ENCODE measurements around the gene SLC47A2. TPM values are rescaled to one million over a fixed set of nuclear protein-coding genes. Genes with fewer than 3 reads are reported as not detected.

The SLC47A2 gene
- total and polyA plus RNA-seq, 9 of the 15 experiments (the other 6 are each of a cell fraction or from before 2014, with no cell fraction given) = not detected

DNA sequence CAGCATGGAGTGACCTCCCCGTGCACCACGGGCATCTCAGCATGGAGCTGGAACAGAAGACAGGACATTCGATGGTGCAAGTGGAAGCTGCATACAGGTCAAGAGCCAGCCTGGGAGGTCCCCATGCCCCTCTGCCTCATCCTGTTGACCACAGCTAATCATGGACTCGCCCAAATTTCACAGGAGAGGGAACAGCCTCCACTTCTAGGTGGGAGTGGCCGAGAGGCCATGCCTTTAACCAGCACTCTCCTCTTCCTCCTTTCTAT lies 3.8 kb upstream of the SLC47A2 start (continued):
- TF ChIP-seq, protein P1, sequence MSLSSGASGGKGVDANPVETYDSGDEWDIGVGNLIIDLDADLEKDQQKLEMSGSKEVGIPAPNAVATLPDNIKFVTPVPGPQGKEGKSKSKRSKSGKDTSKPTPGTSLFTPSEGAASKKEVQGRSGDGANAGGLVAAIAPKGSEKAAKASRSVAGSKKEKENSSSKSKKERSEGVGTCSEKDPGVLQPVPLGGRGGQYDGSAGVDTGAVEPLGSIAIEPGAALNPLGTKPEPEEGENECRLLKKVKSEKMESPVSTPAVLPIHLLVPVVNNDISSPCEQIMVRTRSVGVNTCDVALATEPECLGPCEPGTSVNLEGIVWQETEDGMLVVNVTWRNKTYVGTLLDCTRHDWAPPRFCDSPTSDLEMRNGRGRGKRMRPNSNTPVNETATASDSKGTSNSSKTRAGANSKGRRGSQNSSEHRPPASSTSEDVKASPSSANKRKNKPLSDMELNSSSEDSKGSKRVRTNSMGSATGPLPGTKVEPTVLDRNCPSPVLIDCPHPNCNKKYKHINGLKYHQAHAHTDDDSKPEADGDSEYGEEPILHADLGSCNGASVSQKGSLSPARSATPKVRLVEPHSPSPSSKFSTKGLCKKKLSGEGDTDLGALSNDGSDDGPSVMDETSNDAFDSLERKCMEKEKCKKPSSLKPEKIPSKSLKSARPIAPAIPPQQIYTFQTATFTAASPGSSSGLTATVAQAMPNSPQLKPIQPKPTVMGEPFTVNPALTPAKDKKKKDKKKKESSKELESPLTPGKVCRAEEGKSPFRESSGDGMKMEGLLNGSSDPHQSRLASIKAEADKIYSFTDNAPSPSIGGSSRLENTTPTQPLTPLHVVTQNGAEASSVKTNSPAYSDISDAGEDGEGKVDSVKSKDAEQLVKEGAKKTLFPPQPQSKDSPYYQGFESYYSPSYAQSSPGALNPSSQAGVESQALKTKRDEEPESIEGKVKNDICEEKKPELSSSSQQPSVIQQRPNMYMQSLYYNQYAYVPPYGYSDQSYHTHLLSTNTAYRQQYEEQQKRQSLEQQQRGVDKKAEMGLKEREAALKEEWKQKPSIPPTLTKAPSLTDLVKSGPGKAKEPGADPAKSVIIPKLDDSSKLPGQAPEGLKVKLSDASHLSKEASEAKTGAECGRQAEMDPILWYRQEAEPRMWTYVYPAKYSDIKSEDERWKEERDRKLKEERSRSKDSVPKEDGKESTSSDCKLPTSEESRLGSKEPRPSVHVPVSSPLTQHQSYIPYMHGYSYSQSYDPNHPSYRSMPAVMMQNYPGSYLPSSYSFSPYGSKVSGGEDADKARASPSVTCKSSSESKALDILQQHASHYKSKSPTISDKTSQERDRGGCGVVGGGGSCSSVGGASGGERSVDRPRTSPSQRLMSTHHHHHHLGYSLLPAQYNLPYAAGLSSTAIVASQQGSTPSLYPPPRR (CRISPR knock-in tag; IDR thresholded peaks at IDR 0.05; ENCODE audit: borderline replicate concordance) = no peak
- TF ChIP-seq ZNF507 (tag; conservative IDR thresholded peaks at IDR 0.05) (no peak), ATF3 (IDR thresholded peaks at IDR 0.05) (no peak), ATF3 (CRISPR knock-in tag; conservative IDR thresholded peaks at IDR 0.05) (no peak), SP2 (IDR thresholded peaks at IDR 0.05; ENCODE audit: extremely low read depth, low read depth, low read length, poor library complexity, severe bottlenecking) (no peak), BRCA1 (IDR thresholded peaks at IDR 0.05) (no peak), BRCA1 (CRISPR knock-in tag; IDR thresholded peaks at IDR 0.05) (no peak), COPS2 (conservative IDR thresholded peaks at IDR 0.05) (no peak), NFATC3 (IDR thresholded peaks at IDR 0.05) (no peak), SIX5 (IDR thresholded peaks at IDR 0.05; ENCODE audit: borderline replicate concordance in 1 of 2, insufficient read depth in 1 of 2, low read depth in 1 of 2, low read length in 2 of 2) (no peak), ETV6 (IDR thresholded peaks at IDR 0.05; ENCODE audit: borderline replicate concordance in 1 of 2, low read depth in 2 of 2, low read length in 1 of 2) (no peak), ETV6 (CRISPR knock-in tag; IDR thresholded peaks at IDR 0.05; ENCODE audit: borderline replicate concordance) (no peak), ZKSCAN8 (CRISPR knock-in tag; IDR thresholded peaks at IDR 0.05) (no peak)
- TF ChIP-seq, protein P2, sequence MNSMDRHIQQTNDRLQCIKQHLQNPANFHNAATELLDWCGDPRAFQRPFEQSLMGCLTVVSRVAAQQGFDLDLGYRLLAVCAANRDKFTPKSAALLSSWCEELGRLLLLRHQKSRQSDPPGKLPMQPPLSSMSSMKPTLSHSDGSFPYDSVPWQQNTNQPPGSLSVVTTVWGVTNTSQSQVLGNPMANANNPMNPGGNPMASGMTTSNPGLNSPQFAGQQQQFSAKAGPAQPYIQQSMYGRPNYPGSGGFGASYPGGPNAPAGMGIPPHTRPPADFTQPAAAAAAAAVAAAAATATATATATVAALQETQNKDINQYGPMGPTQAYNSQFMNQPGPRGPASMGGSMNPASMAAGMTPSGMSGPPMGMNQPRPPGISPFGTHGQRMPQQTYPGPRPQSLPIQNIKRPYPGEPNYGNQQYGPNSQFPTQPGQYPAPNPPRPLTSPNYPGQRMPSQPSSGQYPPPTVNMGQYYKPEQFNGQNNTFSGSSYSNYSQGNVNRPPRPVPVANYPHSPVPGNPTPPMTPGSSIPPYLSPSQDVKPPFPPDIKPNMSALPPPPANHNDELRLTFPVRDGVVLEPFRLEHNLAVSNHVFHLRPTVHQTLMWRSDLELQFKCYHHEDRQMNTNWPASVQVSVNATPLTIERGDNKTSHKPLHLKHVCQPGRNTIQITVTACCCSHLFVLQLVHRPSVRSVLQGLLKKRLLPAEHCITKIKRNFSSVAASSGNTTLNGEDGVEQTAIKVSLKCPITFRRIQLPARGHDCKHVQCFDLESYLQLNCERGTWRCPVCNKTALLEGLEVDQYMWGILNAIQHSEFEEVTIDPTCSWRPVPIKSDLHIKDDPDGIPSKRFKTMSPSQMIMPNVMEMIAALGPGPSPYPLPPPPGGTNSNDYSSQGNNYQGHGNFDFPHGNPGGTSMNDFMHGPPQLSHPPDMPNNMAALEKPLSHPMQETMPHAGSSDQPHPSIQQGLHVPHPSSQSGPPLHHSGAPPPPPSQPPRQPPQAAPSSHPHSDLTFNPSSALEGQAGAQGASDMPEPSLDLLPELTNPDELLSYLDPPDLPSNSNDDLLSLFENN (IDR thresholded peaks at IDR 0.05; ENCODE audit: low read depth in 2 of 2, low read length in 2 of 2) = no peak
- TF ChIP-seq, protein P3, sequence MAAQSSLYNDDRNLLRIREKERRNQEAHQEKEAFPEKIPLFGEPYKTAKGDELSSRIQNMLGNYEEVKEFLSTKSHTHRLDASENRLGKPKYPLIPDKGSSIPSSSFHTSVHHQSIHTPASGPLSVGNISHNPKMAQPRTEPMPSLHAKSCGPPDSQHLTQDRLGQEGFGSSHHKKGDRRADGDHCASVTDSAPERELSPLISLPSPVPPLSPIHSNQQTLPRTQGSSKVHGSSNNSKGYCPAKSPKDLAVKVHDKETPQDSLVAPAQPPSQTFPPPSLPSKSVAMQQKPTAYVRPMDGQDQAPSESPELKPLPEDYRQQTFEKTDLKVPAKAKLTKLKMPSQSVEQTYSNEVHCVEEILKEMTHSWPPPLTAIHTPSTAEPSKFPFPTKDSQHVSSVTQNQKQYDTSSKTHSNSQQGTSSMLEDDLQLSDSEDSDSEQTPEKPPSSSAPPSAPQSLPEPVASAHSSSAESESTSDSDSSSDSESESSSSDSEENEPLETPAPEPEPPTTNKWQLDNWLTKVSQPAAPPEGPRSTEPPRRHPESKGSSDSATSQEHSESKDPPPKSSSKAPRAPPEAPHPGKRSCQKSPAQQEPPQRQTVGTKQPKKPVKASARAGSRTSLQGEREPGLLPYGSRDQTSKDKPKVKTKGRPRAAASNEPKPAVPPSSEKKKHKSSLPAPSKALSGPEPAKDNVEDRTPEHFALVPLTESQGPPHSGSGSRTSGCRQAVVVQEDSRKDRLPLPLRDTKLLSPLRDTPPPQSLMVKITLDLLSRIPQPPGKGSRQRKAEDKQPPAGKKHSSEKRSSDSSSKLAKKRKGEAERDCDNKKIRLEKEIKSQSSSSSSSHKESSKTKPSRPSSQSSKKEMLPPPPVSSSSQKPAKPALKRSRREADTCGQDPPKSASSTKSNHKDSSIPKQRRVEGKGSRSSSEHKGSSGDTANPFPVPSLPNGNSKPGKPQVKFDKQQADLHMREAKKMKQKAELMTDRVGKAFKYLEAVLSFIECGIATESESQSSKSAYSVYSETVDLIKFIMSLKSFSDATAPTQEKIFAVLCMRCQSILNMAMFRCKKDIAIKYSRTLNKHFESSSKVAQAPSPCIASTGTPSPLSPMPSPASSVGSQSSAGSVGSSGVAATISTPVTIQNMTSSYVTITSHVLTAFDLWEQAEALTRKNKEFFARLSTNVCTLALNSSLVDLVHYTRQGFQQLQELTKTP (IDR thresholded peaks at IDR 0.05; ENCODE audit: low read depth in 1 of 2, partially characterized antibody in 2 of 2) = no peak
